NCI-H524 (cell line): Measurements from ENCODE around the gene KCMF1.
A peak's percentile ranks its signal among the peaks of the same experiment; 100 is the strongest.

Source experiments
- DNase-seq, 2 experiments: peaks; one replicate each; lab custom pipeline; 2025; lab: John Stamatoyannopoulos, UW

The KCMF1 gene

DNA sequence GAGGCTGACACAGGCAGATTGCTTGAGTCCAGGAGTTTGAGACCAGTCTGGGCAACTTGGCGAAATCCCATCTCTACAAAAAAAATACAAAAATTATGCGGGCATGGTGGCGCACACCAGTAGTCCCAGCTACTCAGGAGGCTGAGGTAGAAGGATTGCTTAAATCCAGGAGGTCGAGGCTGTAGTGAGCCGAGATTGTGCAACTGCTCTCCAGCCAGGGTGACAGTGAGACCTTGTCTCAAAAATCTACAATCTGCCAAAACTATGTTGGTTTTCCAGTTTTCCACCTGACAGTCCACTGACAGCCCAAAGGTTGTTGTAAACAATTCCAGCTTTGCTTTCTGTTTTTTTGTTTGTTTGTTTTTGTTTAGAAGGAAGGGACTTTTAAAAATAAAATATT lies 51.3 kb downstream of the KCMF1 start:
- DNase-seq = no peak

DNA sequence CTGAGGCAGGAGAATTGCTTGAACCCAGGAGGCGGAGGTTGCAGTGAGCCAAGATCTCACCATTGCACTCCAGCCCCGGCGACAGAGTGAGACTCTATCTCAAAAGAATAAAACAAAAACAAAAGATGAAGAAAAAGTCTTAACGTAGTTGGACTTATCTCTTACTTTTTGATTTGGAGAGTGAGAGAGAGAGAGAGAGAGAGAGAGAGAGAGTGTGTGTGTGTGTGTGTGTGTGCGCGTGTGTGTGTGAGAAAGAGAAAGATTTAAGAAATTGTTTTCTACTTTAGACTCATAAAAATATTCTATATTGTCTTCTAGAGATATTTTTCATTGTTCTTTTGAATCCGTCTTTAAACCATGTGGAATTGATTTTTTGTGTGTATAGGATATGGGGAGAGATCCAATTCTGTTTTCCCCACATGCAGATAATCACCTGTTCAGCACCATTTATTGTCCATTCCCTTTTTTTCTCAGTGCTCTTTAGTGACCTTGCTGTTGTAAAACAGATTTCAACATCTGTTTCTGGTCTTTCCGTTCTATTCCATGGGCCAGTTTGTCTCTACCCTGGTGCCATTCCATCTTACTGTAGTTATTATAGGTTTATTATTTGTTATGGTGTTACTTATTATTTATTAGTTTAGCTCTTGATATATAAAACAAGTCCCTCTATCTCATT lies 53.5 kb downstream of the KCMF1 start:
- no peak for DNase-seq

DNA sequence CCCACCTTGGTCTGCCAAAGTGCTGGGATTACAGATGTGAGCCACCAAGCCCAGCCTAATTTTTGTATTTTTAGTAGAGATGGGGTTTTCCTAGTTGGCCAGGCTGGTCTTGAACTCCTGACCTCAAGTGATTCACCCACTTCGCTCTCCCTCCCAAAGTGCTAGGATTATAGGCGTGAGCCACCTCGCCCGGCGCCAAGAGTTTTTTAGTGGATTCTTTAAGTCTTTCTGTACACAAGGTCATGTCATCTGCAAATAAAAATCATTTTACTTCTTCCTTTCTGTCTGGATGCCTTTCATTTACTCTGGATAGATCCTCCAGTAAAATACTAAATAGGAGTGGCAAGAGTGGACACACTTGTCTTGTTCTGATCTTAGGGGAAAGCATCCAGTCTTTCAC lies 61.7 kb downstream of the KCMF1 start:
- DNase-seq = no peak

DNA sequence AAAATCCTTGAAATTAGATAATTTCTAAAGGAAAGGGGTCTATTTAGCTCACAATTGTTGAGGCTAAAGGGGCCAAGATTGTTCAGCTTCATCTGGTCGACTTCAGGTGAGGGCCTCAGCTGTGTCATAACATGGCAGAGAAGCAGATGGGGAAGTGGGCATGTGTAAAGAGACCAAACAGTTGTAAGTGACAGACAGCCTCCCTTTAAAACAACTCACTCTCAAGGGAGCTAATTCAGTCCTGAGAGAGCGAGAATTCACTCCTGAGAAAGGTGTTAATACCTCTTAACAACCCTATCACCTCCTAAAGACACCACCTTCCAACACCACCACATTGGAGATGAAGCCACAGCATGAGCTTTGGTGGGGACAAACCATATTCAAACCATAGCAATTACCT lies 62.4 kb downstream of the KCMF1 start:
- no peak for DNase-seq

DNA sequence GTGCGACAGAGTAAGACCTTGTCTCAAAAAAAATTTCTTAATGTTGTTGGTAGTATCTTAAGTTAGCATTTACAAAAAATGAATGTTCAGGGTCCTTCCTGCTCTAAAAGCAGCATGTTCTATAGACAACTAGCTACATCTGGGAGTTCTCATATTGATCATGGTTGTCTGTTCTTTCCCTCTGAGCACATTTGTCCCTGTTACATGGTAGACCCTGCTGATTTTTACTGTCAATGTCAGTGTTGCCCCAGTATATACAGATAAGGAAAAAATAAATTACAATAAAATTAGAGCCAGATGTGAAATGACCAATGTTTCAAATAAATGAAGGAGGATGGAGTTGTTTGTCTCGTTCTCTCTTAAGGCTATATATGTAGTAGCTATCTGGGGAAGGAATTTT lies 63.2 kb downstream of the KCMF1 start:
- DNase-seq = no peak

DNA sequence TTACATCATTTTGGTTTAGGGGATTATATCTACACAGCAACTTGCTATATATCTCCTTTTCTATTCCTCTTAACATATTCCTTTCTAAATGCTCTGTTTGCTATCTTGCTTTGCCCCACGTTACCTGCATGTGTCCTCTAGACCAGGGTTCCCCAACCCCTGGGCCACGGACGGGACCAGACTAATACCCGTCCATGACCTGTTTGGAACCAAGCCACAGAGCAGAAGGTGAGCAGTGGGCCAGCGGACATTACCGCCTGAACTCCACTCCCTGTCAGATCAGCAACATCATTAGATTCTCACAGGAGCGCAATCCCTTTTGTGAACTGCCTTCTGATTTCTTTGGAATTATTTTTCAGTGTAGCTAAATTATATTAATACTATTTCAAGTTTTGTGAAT lies 66.7 kb downstream of the KCMF1 start:
- no peak for DNase-seq

DNA sequence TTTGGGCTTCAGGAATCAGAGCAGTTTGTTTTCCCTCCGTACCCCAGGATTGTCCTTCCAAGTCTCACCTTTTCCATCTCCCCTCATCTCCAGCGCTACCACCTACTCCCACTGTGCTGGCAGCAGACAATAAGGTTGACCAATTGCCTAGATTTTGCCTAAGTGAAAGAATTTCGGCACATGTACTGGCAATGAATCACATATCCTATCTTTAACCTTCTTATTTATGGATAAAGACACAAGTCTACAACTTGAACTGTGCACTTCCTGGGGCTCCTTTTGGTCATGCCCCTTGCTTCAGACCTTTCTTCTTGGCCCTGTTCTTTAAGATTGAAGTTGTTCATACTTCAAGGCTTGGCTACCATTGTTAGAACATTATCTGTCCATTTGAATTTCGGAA lies 71.4 kb downstream of the KCMF1 start:
- DNase-seq = no peak

DNA sequence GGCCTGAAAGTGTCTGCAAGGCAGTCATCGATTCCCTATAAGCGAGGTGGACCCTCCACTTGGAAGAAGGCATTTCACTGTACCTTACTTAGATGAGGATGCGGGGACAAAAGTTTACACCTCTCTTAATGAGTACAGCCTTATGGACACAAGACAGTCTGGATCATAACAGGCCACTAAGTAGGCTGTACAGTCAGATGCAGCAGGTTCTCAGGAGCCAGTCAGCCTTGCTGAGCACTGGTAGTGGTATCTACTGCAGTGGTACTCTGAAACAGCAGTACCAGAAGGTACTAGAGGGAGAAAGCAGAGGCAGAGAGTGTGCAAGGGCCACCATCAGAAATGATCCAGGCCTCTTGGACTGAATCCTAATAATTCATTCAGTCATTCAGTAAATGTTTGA lies 77.6 kb downstream of the KCMF1 start:
- DNase-seq = no peak

DNA sequence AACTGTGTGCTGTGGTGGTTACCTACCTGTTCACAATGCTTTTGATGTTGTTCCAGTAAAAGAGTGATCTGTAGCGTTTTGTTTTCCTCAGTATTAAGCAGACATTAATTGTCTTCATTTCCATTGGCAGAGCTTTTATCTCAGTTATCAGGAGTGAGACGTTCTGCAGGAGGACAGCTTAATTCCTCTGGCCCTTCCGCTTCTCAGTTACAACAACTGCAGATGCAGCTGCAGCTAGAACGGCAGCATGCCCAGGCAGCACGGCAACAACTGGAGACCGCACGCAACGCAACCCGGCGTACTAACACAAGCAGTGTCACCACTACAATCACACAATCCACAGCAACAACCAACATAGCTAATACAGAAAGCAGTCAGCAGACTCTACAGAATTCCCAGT lies 78.3 kb downstream of the KCMF1 start:
- DNase-seq = no peak

DNA sequence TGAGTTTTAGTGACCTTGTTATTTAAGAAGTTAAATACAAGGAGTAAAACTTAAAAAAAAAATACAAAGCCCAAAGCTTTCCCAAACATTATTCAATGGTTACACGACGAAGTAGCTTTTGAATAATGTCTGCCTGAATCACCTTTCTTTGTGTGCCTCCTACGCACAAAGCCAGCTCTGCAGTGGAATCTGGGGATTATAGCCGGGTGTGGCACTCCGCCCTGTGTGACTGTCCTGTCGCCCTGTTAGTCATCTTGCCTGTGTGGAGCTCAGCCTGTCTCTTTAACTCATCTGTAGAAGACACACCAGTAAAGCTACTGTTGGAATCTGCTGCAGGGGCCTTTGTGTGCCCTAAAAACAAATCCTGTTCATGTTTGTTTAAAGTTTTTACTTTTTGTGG lies 82.8 kb downstream of the KCMF1 start:
- no peak for DNase-seq

DNA sequence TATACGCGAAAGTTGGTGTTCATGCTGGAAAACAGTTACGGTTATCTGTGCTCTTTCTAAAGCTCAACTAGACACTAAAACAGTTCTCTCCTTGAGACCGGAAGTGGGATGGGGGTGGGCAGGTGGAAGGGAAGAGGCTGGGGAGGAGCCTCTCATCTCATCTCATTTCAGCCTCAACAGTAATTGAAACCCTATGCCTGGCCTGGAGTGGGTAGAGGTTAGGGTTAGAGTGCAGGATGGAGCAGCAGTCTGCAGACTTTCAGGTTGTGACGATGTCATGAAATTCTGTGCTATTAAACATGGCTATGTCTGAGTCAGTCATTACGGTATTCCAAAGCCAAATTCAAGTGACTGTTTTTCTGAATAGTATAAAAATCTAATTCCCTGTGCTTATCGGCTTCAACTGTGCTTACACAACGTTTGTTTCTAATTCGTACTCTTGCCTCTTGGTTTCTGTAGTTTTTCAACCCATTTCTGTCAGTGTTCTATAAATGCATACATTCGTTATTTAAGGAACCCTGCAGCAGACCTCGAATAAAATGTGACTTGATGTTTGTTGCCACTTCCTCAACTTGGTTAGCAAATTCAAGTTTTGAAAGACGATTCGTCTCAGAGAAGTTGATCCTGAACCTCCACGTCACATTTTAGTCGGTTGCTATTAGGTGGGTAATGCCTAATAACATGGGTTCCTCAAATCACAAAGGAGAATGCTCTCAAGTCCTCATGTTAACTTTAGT lies 86.4 kb downstream of the KCMF1 start:
- DNase-seq = no peak

DNA sequence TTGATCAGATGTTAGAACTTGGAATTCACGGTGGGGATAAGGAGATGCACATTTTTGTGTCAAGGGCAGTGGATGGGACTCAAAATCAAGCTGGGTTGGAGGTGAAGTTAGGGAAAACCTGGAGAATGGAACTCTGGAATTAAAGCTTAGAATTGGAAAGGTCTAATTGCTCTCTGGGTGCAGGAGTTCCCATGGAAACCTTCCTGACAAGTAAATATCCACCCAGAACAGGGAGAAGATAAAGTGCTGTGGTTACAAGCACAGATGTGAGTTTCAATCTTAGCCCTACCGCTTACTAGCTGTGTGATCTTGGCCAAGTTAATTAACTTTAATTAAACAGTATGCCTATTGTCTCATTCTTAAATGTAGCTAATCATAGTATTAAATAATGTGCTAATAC lies 90.9 kb downstream of the KCMF1 start:
- DNase-seq = peak in 1 of 2 experiments; percentile 5

DNA sequence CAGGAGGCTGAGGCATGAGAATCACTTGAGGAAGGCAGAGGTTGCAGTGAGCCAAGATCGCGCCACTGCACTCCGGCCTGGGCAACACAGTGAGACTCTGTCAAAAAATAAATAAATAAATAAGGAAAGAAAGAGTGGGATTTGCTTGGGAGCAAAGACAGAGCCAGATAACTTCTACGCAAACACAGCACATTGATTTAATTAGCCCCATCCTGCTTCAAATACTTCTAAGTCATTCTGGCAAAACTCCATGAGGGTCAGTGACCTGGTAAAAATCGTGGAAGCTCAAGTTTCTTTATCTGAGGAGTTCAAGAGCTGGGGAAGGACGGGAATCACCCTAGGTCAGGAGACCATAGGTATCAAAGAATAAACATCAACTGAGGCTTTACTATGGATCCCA lies 91.6 kb downstream of the KCMF1 start:
- DNase-seq = no peak

DNA sequence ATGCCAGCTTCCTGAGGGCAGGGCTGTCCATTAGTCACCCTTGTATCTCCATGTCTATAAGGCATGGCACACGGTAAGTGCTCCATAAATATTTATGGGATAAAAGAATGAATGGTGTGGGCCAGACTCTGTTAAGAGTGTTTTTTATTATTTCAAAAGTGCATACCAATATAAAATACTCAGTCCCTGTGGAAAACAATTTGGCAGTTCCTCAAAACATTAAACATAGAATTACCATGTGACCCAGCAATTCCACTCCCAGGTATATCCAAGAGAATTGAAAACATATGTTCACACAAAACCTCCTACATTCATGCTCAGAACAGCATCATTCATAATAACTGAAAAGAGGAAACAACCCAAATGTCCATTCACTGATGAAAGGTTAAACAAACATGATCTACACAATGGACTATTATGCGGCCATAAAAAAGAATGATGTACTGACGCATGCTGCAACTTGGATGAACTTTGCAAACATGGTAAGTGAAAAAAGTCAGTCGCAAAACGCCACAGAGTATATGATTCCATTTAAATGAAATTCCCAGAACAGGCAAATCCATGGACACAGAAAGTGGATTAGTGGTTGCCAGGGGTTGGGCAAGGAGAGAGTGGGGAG lies 93.1 kb downstream of the KCMF1 start:
- peak in 1 of 2 experiments; percentile 6 for DNase-seq

DNA sequence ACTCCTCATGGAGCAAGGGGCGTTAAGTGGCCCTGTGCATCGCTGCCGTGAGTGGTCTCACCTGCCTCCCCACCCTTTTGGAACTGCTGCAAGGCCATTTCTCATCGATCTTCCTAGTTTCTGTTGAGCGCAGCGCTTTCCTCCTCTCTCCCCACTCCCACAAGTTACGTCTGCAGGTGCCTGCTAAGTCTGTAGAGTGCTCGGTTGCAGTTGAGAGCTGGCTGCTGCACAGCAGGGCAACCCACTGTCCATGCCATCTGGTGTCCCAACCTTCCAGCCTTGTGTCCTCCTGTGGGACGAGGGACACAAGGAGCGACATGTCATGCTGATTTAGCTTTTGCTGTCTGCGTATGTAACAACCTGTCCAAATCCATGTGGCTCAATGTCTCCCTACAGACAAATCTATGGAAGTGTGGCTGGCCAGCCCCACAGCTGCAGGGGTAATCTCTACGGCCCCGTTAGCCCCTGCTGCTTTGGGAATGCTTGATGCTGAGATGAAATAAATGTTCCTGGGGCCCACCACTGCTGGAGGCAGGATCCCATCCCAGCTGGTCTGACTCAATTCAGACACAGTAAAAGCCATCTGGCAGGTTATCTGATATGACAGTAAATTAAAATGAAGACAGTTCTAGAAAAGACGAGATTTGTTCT lies 94.1 kb downstream of the KCMF1 start:
- DNase-seq = peak; percentile 50 to 93

DNA sequence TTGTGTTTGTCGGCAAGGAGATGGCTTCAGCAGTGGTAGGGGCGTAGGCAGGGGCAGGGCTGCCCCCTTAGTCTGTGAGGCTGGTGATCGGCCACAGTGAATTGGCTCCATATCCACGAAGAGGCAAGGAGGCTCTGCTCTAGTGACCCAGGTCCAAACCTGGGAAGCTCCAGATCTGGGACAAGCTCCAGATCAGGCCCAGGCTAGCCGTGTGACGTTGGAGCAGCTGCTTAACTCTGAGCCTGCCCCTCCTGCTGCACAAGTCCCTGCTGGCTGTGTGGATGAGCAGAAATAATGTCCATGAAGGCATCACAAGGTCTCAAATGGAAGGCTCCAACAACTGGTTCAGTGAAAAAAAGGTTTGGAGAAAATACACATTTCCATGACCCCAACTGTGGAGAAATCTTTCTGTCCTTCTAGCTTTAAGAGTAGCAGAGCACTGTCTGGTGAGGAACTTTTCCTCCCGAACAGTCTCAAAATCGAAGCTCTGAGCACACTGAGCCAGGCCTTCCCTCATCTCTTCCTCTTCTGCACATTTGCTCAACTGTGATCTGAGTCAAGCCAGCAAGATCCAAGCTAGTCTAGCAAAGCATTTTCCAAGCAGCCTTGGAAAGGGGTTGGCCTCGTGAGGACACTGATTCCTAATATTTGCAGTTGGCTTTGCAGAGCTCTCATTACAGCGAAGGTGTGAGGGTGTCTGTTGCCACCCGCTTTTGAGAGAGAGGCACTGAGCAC lies 95.2 kb downstream of the KCMF1 start:
- DNase-seq = peak in 1 of 2 experiments; percentile 43

DNA sequence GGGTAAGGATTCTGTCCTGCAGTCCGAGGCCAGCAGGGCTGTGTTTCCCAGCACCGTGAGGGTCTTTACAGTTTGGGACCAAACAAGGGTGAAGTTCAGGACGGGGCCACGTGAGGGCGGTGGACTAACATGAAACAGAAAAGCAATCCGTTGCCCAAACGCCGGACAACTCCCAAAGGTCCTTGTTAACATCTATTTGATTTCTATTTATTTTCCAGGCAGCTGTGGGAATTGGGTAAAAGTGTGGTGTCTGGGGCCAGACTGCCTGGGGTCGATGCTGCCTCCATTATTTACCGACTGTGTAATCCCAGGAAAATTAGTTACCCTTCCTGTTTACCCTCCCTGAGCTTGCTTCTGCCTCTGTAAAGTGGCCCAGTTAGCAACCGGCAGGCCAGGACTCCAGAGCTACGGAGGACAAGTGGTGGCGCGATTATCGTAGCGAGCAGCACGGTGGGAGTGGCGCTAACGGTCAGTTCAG lies 96.0 kb downstream of the KCMF1 start:
- DNase-seq = peak; percentile 73 to 78

DNA sequence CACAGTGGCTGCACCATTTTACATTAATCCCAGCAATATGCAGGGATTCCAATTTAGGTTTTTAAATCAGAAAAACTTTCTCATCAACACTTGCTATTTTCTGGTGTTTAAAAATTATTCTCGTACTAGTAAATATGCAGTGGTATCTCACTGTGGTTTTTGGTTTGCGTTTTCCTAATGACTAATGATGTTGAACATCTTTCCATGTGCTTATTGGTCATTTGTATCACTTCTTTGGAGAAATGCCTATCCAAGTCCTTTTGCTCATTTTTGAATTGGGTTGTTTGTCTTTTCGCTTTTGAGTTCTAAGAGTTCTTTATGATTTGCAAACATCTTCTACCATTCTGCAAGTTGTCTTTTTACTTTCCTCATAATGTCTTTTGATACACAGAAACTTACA lies 100.1 kb downstream of the KCMF1 start:
- no peak for DNase-seq

DNA sequence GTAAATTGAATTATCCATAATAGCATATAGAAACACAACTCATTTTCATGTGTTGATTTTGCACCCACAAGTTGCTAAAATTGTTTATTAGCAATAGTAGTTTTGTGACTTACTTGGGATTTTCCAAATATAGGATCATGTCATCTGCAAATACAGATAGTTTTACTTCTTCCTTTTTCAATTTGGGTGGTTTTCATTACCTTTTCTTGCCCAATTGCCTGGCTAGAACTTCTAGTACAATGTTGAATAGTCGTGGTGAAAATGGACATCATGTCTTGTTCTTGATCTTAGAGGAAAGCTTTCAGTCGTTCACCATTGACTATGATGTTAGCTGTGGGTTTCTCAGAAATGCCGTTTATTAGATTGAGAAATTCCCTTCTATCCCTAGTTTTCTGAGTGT lies 102.1 kb downstream of the KCMF1 start:
- DNase-seq = no peak

DNA sequence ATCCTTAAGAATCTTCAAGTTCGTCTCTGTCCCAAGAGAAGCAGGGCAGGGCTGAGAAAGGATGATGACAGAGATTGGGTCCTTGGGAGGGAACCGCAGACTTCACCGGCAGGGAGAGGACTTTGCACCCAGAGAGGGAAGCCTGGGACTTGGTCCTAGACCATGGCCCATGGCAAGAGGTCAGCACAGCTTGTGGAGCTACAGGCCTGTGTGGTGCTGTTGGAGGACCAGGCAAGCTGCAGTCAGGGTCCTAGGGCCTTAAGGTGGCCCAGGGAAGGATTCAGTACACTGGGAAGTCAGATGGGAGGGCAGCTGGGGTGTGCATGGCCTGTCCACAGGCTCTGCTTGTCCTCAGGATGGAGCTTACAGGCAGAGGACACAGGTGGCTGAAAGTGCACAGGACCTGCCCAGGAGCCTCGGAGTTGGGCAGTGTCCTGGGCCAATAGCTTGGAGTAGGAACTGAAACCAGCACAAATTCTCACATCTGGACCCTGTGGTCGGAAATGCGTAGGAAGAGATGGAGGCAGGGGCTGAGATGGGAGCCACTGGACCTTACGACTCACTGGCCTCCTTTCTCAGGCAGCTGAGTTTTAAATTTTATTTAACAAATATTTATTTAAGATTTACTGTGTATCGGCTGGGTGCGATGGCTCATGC lies 105.8 kb downstream of the KCMF1 start:
- DNase-seq = no peak

DNA sequence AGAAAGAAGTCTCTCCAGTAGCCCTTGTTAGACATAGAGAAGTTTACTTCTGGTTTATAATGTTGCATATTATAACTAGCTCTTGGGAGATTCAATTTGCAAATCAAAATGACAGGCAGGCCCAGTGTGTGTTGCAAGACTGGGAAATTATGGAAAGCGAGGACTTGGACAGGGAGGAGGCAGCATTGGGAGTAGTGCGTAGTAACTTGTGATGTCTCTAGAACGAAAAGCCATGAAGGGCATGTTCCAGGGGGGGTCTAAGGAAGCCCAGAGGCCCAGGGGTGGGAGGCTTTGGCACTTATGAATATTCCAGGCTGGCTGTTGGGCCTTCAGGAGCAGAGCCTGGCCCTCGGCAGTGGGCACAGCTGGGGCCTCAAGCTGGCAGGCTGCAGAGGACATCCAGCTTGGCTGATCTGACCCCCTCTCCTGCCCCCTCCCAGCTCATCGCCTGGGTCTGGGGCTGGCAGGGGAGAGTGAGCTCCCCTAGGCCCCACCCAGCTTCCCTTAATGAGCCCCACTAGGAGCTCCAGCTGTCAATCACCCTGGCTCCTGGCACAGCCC lies 107.0 kb downstream of the KCMF1 start:
- DNase-seq = no peak
